Heart left ventricle (tissue), 13 donors: ENCODE results near the gene CRELD2.

ENCODE experiments used
- POLR2A ChIP-seq, 2 donors: fragments of 450-650 bp; IDR thresholded peaks; one replicate each; pipeline ENCODE4 v1.6.1; 2017; ENCODE audit warnings: antibody characterized with exemption in 2 of 2, mild to moderate bottlenecking in 2 of 2, moderate library complexity in 2 of 2
- TF ChIP-seq, protein P1 (sequence below), 12 donors: fragments of 200-600 bp; sonication (generic) in 4 of 12; IDR thresholded peaks; one replicate each; pipeline versions ENCODE4 v1.5.0 to v1.8.0; 2018 to 2022; ENCODE audit warnings: antibody characterized with exemption in 12 of 12, mild to moderate bottlenecking in 5 of 12
- donor health status: ischemic (EF 13 %, LVEDD 7.1; RV severe dilation, severe dysfunction).
- donor health status: DM: no; HTN: yes; CAD: no.
- donor health status: DM: no; HTN: no; CAD: no.
- donor health status: ischemic (EF 25% LVEDD 6.9; RV normal size, moderate dysfunction).
- donor health status: ischemic (EF 25% LVEDD 5.7; RV mildly dilated, moderate dysfunction).
- donor health status: ischemic (EF 35%, LVEDD 5.7; RV mildly dilated, moderate dysfunction).
- donor health status: nonischemic (EF 11% LVEDD 7.7; RV severe dilation, severe dysfunction).
- donor health status: DM: yes; HTN: yes; CAD: no.
- donor health status: PGD.
- donor health status: ischemic (EF 29% LVEDD 5.4; RV normal size, mild dysfunction).
- donor health status: nonischemic (EF 23%, LVEDD 6.1; RV moderate dilation, normal function).

DNA sequence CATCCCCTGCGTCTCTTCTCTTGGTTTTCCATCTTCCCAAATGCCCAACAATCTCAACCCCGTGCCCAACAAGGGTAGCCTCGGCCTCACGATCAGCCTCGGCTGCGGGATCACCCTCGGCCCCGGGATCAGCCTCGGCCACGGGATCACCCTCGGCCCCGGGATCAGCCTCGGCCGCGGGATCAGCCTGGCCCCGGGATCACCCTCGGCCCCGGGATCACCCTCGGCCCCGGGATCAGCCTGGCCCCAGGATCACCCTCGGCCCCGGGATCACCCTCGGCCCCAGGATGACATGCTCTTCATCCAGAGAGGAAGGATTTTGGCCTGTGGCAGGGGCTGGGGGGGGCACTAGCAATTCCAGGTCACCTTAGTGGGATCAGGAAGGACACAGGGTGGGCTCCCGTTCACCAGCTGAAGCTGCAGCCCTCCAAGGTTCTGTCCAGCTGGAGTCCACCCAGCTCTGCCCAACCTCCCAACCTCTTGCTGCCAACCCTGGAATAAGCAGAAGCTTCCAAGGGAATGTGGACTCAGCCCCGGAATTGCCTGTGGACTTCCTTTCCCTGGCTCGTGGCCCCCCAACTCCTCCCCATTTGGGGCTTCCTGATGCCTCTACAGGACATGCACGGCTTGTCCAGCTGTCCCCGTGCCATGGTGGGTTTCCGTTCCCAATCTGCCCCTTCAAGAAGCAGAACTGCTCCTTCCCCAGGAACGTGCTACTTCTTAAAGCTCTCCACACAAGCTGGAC is 6.4 kb upstream of the CRELD2 start:
- TF ChIP-seq, protein P1, sequence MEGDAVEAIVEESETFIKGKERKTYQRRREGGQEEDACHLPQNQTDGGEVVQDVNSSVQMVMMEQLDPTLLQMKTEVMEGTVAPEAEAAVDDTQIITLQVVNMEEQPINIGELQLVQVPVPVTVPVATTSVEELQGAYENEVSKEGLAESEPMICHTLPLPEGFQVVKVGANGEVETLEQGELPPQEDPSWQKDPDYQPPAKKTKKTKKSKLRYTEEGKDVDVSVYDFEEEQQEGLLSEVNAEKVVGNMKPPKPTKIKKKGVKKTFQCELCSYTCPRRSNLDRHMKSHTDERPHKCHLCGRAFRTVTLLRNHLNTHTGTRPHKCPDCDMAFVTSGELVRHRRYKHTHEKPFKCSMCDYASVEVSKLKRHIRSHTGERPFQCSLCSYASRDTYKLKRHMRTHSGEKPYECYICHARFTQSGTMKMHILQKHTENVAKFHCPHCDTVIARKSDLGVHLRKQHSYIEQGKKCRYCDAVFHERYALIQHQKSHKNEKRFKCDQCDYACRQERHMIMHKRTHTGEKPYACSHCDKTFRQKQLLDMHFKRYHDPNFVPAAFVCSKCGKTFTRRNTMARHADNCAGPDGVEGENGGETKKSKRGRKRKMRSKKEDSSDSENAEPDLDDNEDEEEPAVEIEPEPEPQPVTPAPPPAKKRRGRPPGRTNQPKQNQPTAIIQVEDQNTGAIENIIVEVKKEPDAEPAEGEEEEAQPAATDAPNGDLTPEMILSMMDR (IDR thresholded peaks at IDR 0.05), result no peak
- TF ChIP-seq POLR2A (IDR thresholded peaks at IDR 0.05), result no peak
